HG03442 (cell line): Measurements from ENCODE around the gene WEE2.
"Not testable (repeated sequence)": the region's sequence is repeated elsewhere in the genome, so short reads cannot be mapped to it uniquely, and the experiment has no call there.

Experiments
- ATAC-seq: cut with Tn5 transposase; IDR thresholded peaks from one replicate; pipeline ENCODE4 v1.9.1; 2021; ENCODE audit warnings: mild to moderate bottlenecking, moderate library complexity; ENCODE audit not compliant: unreplicated experiment

Gene WEE2

GRCh38 chr7:141689072-141689825, 18.9 kb upstream of the WEE2 start:
- not testable (repeated sequence) for ATAC-seq

- ATAC-seq, result no peak
Observed at GRCh38 chr7:141691540-141691939, 16.6 kb upstream of the WEE2 start.

GRCh38 chr7:141691961-141692360, 16.2 kb upstream of the WEE2 start:
- ATAC-seq, result no peak

- ATAC-seq, result no peak
Observed at GRCh38 chr7:141693082-141693481, 15.1 kb upstream of the WEE2 start.

GRCh38 chr7:141695803-141696289, 12.3 kb upstream of the WEE2 start:
- no peak for ATAC-seq

GRCh38 chr7:141696348-141696747, 11.8 kb upstream of the WEE2 start:
- no peak for ATAC-seq

GRCh38 chr7:141697211-141697871, 10.8 kb upstream of the WEE2 start:
- no peak for ATAC-seq

GRCh38 chr7:141698247-141699015, 9.7 kb upstream of the WEE2 start:
- no peak for ATAC-seq

GRCh38 chr7:141699860-141700259, 8.3 kb upstream of the WEE2 start:
- ATAC-seq, result no peak

- no peak for ATAC-seq
Observed at GRCh38 chr7:141700296-141700847, 7.8 kb upstream of the WEE2 start.

- peak; percentile 2 for ATAC-seq
Observed at GRCh38 chr7:141700848-141701371, 7.2 kb upstream of the WEE2 start.

GRCh38 chr7:141701489-141702046, 6.6 kb upstream of the WEE2 start:
- peak; percentile 74 for ATAC-seq

- peak; percentile 75 for ATAC-seq
Observed at GRCh38 chr7:141702047-141702567, 6.0 kb upstream of the WEE2 start, which contains the start of gene DENND11. Gene DENND11, minus strand, starts transcription at chr7:141702166. Its CDS starts 13 bp downstream, at chr7:141702153.

- no peak for ATAC-seq
Observed at GRCh38 chr7:141702892-141703291, 5.3 kb upstream of the WEE2 start.

GRCh38 chr7:141704112-141704511, 4.0 kb upstream of the WEE2 start:
- no peak for ATAC-seq

- ATAC-seq, result no peak
Observed at GRCh38 chr7:141704741-141705140, 3.4 kb upstream of the WEE2 start.

- no peak for ATAC-seq
Observed at GRCh38 chr7:141706239-141707064, 1.7 kb upstream of the WEE2 start.

GRCh38 chr7:141709318-141709717, 1.2 kb downstream of the WEE2 start:
- ATAC-seq, result no peak

GRCh38 chr7:141709749-141710148, 1.6 kb downstream of the WEE2 start:
- ATAC-seq, result no peak
